Hepatocyte (in vitro differentiated cells): ENCODE results near the gene SESN1. TPM values are rescaled to one million over a fixed set of nuclear protein-coding genes. Genes with fewer than 3 reads are reported as not detected.
A peak's percentile ranks its signal among the peaks of the same experiment; 100 is the strongest.

Experiments
- DNase-seq: peaks from one replicate; pipeline ENCODE4 v3.0.0-alpha.2; 2016; ENCODE audit warnings: low spot score
- H2AFZ ChIP-seq: fragments of 200-600 bp; sonication (generic); 2 replicates; pipeline ENCODE4 v1.6.0; 2016; ENCODE audit warnings: antibody characterized with exemption, mild to moderate bottlenecking
- H3K27ac ChIP-seq: fragments of 200-600 bp; sonication (generic); 2 replicates; pipeline ENCODE4 v1.5.1; 2016; ENCODE audit warnings: mild to moderate bottlenecking
- H3K27me3 ChIP-seq: fragments of 200-600 bp; sonication (generic); 2 replicates; pipeline ENCODE4 v1.6.1; 2016
- H3K36me3 ChIP-seq: fragments of 200-600 bp; sonication (generic); replicated peaks from 2 replicates; pipeline ENCODE4 v1.5.1; 2016; ENCODE audit warnings: low read depth; ENCODE audit not compliant: insufficient read depth
- H3K4me1 ChIP-seq: fragments of 200-600 bp; sonication (generic); 2 replicates; pipeline ENCODE4 v1.5.1; 2016; ENCODE audit warnings: mild to moderate bottlenecking, moderate library complexity; ENCODE audit not compliant: insufficient read depth
- H3K4me2 ChIP-seq: fragments of 200-600 bp; sonication (generic); 2 replicates; pipeline ENCODE4 v1.6.0; 2016
- H3K4me3 ChIP-seq: fragments of 200-600 bp; sonication (generic); 2 replicates; pipeline ENCODE4 v1.5.1; 2016; ENCODE audit warnings: mild to moderate bottlenecking
- H3K79me2 ChIP-seq: fragments of 200-600 bp; sonication (generic); 2 replicates; pipeline ENCODE4 v1.6.0; 2017; ENCODE audit warnings: mild to moderate bottlenecking
- H3K9me2 ChIP-seq: fragments of 200-600 bp; sonication (generic); replicated peaks from 2 replicates; pipeline ENCODE4 v1.6.0; 2017; ENCODE audit warnings: mild to moderate bottlenecking; ENCODE audit not compliant: insufficient read depth
- H3K9me3 ChIP-seq: fragments of 200-600 bp; sonication (generic); 2 replicates; pipeline ENCODE4 v1.5.1; 2016; ENCODE audit warnings: low read depth, mild to moderate bottlenecking
- H4K20me1 ChIP-seq: fragments of 200-600 bp; sonication (generic); 2 replicates; pipeline ENCODE4 v1.6.0; 2016; ENCODE audit warnings: mild to moderate bottlenecking; ENCODE audit not compliant: insufficient read depth, poor library complexity, severe bottlenecking
- CTCF ChIP-seq: fragments of 200-600 bp; sonication (generic); IDR thresholded peaks from 2 replicates; pipeline ENCODE4 v1.5.1; 2016; ENCODE audit warnings: antibody characterized with exemption, mild to moderate bottlenecking; ENCODE audit not compliant: poor library complexity
- EZH2 ChIP-seq: fragments of 200-600 bp; sonication (generic); IDR thresholded peaks from 2 replicates; pipeline ENCODE4 v1.6.1; 2016; ENCODE audit warnings: antibody characterized with exemption, mild to moderate bottlenecking, borderline replicate concordance
- EZH2phosphoT487 ChIP-seq: fragments of 200-600 bp; sonication (generic); IDR thresholded peaks from one replicate; pipeline ENCODE4 v1.6.1; 2018; ENCODE audit warnings: antibody characterized with exemption, mild to moderate bottlenecking, low read depth, moderate library complexity; ENCODE audit not compliant: unreplicated experiment, severe bottlenecking
- WGBS: methylation state at CpG from one replicate; pipeline ENCODE4 v1.1.6; 2016; ENCODE audit warnings: low lambda C conversion rate; ENCODE audit errors: missing lambda C conversion rate; 5-methylcytosine and 5-hydroxymethylcytosine counted together
- polyA plus RNA-seq: library from polyadenylated mRNA; unstranded; fragments of >200 nt; fragmentation: Nextera tagmentation; extraction: Ambion mirVana; gene quantifications from 2 replicates; pipeline ENCODE4 v1.2.1, GENCODE V29; 2016
- total RNA-seq: library from RNA; depleted of rRNA; stranded (reverse); fragments of >200 nt; gene quantifications from 2 replicates; pipeline ENCODE4 v1.2.3, GENCODE V29; 2014

SESN1 gene
- total and polyA plus RNA-seq, 2 experiments from 2014 or later = 29.1 to 59.1 TPM

- no peaks in the 10 kb centered on the region for H3K9me3 ChIP-seq
- peaks cover 6% of the 10 kb centered on the region for H3K4me1 ChIP-seq
- DNase-seq = no peak
- H3K36me3 ChIP-seq = no peaks in the 10 kb centered on the region
- no peak overlapping the region for H3K27ac ChIP-seq
- no peaks in the 10 kb centered on the region for H3K79me2 ChIP-seq
- no peaks in the 10 kb centered on the region for H4K20me1 ChIP-seq
- H2AFZ ChIP-seq = no peak overlapping the region
- H3K27me3 ChIP-seq = no peaks in the 10 kb centered on the region
- no peak overlapping the region for H3K4me3 ChIP-seq
- no peak overlapping the region for H3K4me2 ChIP-seq
- no peaks in the 10 kb centered on the region for H3K9me2 ChIP-seq
- no peak for TF ChIP-seq EZH2
- TF ChIP-seq EZH2phosphoT487 = no peak
- TF ChIP-seq CTCF = no peak
Observed at GRCh38 chr6:108953681-108954080, 141.0 kb downstream of the SESN1 start.

- Histone ChIP-seq H3K27ac (no peak overlapping the region), H4K20me1 (no peaks in the 10 kb centered on the region), H3K9me2 (no peaks in the 10 kb centered on the region), H3K36me3 (no peaks in the 10 kb centered on the region), H3K27me3 (no peaks in the 10 kb centered on the region), H3K4me3 (no peak overlapping the region), H2AFZ (no peak overlapping the region), H3K4me1 (peaks cover 6% of the 10 kb centered on the region), H3K9me3 (no peaks in the 10 kb centered on the region), H3K4me2 (no peak overlapping the region), H3K79me2 (no peaks in the 10 kb centered on the region)
- WGBS = 85% methylated on average over 27 of the region's 27 CpGs
- no peak for DNase-seq
- TF ChIP-seq CTCF (no peak), EZH2 (no peak), EZH2phosphoT487 (no peak)
Observed at GRCh38 chr6:108952776-108953486, 141.7 kb downstream of the SESN1 start.

GRCh38 chr6:108951351-108951953 lies 143.2 kb downstream of the SESN1 start:
- Histone ChIP-seq H4K20me1 (no peaks in the 10 kb centered on the region), H2AFZ (no peak overlapping the region), H3K4me2 (no peak overlapping the region), H3K4me3 (no peak overlapping the region), H3K4me1 (peaks cover 15% of the 10 kb centered on the region), H3K79me2 (no peaks in the 10 kb centered on the region), H3K36me3 (no peaks in the 10 kb centered on the region), H3K9me2 (no peaks in the 10 kb centered on the region), H3K27me3 (no peaks in the 10 kb centered on the region), H3K9me3 (no peaks in the 10 kb centered on the region), H3K27ac (peak overlapping the region; percentile 63)
- TF ChIP-seq EZH2 (no peak), CTCF (no peak), EZH2phosphoT487 (no peak)
- 71% methylated on average over 16 of the region's 16 CpGs for WGBS
- no peak for DNase-seq
